HG02610 (cell line): ENCODE data around the gene FAM156B.
A peak's percentile ranks its signal among the peaks of the same experiment; 100 is the strongest.
"Not testable (repeated sequence)": the region's sequence is repeated elsewhere in the genome, so short reads cannot be mapped to it uniquely, and the experiment has no call there.

Experiments
- ATAC-seq: cut with Tn5 transposase; IDR thresholded peaks from one replicate; pipeline ENCODE4 v1.9.1; 2021; ENCODE audit warnings: mild to moderate bottlenecking, moderate library complexity; ENCODE audit not compliant: unreplicated experiment

Gene FAM156B

GRCh38 chrX:52914704-52915103 is 17.6 kb downstream of the FAM156B start:
- ATAC-seq = not testable (repeated sequence)

- peak; percentile 60 for ATAC-seq
Measured at GRCh38 chrX:52923781-52924241, 26.7 kb downstream of the FAM156B start.

GRCh38 chrX:52930214-52930613 is 33.1 kb downstream of the FAM156B start:
- ATAC-seq = not testable (repeated sequence)

- no peak for ATAC-seq
Measured at GRCh38 chrX:52933213-52933612, 36.1 kb downstream of the FAM156B start.

GRCh38 chrX:52933976-52934703 is 37.0 kb downstream of the FAM156B start:
- ATAC-seq = no peak

- ATAC-seq = peak; percentile 93
Measured at GRCh38 chrX:52934704-52935469, 37.8 kb downstream of the FAM156B start.

GRCh38 chrX:52935470-52935784 is 38.3 kb downstream of the FAM156B start:
- peak; percentile 4 for ATAC-seq

GRCh38 chrX:52940704-52941103 is 43.6 kb downstream of the FAM156B start:
- not testable (repeated sequence) for ATAC-seq

GRCh38 chrX:52941728-52942127 is 44.6 kb downstream of the FAM156B start:
- ATAC-seq = not testable (repeated sequence)

GRCh38 chrX:52945838-52946494 is 48.8 kb downstream of the FAM156B start:
- ATAC-seq = not testable (repeated sequence)

- not testable (repeated sequence) for ATAC-seq
Measured at GRCh38 chrX:52947501-52947900, 50.4 kb downstream of the FAM156B start.

- not testable (repeated sequence) for ATAC-seq
Measured at GRCh38 chrX:52948265-52948664, 51.1 kb downstream of the FAM156B start.

GRCh38 chrX:52949325-52949724 is 52.2 kb downstream of the FAM156B start:
- ATAC-seq = not testable (repeated sequence)

- not testable (repeated sequence) for ATAC-seq
Measured at GRCh38 chrX:52949884-52950283, 52.8 kb downstream of the FAM156B start.
